Measurements from ENCODE around the gene CNTNAP2. TPM values are rescaled to one million over a fixed set of nuclear protein-coding genes. Genes with fewer than 3 reads are reported as not detected.

CNTNAP2 gene
- total and polyA plus RNA-seq, 2 of the 8 experiments (the other 6 are each of a cell fraction or from before 2014, with no cell fraction given), result 27.9 to 71.0 TPM

DNA sequence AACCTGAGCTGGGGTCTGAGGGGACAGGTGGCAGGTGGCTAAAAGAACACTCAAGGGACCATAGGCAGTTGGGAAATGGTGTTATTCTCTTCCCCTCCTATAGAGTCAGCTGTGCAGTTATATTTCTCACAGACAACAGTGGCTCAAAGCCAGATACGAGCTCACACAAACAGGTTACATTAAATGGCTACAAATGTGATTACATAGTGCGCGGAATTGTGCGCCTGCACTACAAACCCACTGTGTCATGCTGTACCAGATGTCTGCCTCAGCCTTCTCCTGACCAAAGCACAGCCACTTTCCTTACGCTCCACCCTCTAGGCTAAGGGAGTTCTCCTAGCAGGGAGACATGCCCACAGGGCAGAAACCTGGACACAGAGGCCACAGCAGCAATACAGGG is 387.2 kb downstream of the CNTNAP2 start (continued):
- no peak for TF ChIP-seq GTF2F1 (IDR thresholded peaks at IDR 0.05; ENCODE audit: borderline replicate concordance, low read depth, low read length)
- TF ChIP-seq, protein P1, sequence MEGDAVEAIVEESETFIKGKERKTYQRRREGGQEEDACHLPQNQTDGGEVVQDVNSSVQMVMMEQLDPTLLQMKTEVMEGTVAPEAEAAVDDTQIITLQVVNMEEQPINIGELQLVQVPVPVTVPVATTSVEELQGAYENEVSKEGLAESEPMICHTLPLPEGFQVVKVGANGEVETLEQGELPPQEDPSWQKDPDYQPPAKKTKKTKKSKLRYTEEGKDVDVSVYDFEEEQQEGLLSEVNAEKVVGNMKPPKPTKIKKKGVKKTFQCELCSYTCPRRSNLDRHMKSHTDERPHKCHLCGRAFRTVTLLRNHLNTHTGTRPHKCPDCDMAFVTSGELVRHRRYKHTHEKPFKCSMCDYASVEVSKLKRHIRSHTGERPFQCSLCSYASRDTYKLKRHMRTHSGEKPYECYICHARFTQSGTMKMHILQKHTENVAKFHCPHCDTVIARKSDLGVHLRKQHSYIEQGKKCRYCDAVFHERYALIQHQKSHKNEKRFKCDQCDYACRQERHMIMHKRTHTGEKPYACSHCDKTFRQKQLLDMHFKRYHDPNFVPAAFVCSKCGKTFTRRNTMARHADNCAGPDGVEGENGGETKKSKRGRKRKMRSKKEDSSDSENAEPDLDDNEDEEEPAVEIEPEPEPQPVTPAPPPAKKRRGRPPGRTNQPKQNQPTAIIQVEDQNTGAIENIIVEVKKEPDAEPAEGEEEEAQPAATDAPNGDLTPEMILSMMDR (IDR thresholded peaks at IDR 0.05; ENCODE audit: control extremely low read depth in 1 of 3, insufficient read depth in 1 of 3, low read depth in 1 of 3, low read length in 3 of 3), result no peak
- TF ChIP-seq CBX5 (IDR thresholded peaks at IDR 0.05; ENCODE audit: low read depth, low read length), result no peak
